ENCODE results near the gene DNAJB8. TPM values are rescaled to one million over a fixed set of nuclear protein-coding genes. Genes with fewer than 3 reads are reported as not detected.
A peak's percentile ranks its signal among the peaks of the same experiment; 100 is the strongest.

The DNAJB8 gene
- total and polyA plus RNA-seq, 5 donors, result not detected

GRCh38 chr3:128488636-128488990 is 21.9 kb upstream of the DNAJB8 start:
- DNase-seq, result no peak
- Histone ChIP-seq H3K9me3 (ENCODE audit: control insufficient read depth, low read length) (no peaks in the 10 kb centered on the region), H3K4me1 (ENCODE audit: control insufficient read depth, insufficient read depth, low read length) (no peaks in the 10 kb centered on the region), H3K4me3 (ENCODE audit: low read length) (peak overlapping the region; percentile 81), H3K27me3 (ENCODE audit: control insufficient read depth, insufficient read depth) (no peaks in the 10 kb centered on the region), H3K27ac (ENCODE audit: low read length) (peak overlapping the region; percentile 51)
- WGBS, result 2% methylated on average over 21 of the region's 21 CpGs
- ATAC-seq, result peak in 1 of 2 donors; percentile 22
- intact Hi-C loops (cut with DNase I), result no loop called here

DNA sequence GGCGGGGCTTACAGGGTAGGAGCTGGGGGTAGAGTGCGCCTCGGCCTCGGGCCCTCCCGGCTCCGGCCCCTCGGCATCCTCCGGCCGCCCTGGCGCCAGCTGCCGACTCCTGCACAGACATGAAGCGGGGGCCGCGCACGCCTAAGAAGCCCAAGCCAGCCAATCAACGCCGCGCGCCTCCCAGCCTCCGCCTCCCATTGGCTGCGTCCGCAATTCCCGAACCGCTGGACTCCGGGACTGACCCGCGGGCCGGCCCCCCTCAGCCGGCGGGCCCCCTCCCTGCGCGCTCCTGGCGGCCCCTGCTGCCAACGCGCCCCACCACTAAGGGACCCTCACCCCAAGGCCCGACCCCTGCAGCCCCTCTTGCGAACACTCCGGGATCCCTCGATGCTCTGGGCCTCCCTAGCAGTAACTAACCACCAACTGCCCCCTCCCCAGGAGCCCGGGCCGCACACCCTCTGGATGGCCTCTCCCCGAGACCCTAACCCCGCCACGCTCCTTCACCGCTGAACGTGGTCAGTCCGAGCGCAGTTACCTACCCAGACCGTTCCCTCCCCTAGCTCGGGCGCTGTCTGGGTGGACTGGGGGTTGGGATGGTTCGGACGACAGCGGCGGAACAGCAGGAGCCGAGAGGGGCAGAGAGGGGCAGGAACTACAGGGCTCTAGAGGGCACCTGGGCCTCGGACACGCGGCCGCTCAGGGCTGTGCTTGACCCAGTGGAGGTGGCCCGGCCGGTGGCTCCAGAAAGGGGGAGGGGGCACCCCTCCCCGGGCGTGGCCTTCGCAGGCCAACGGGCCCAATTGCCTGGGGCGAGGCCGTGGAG is 21.3 kb upstream of the DNAJB8 start:
- peak overlapping the region; percentile 81 for H3K4me3 ChIP-seq (ENCODE audit: low read length)
- H3K9me3 ChIP-seq (ENCODE audit: control insufficient read depth, low read length), result no peaks in the 10 kb centered on the region
- intact Hi-C loops (cut with DNase I), result no loop called here
- 1% methylated on average over 68 of the region's 68 CpGs for WGBS
- H3K4me1 ChIP-seq (ENCODE audit: control insufficient read depth, insufficient read depth, low read length), result no peaks in the 10 kb centered on the region
- peak overlapping the region; percentile 51 for H3K27ac ChIP-seq (ENCODE audit: low read length)
- H3K27me3 ChIP-seq (ENCODE audit: control insufficient read depth, insufficient read depth), result no peaks in the 10 kb centered on the region
- peak; percentile 94 to 97 (median 95) for DNase-seq
- ATAC-seq, result peak; percentile 82 to 89

- WGBS, result under 1% methylated on average over 18 of the region's 18 CpGs
- DNase-seq (no peak), ATAC-seq (no peak)
- intact Hi-C loops (cut with DNase I), result no loop called here
- H3K9me3 ChIP-seq (ENCODE audit: control insufficient read depth, low read length), result no peaks in the 10 kb centered on the region
- H3K27me3 ChIP-seq (ENCODE audit: control insufficient read depth, insufficient read depth), result no peaks in the 10 kb centered on the region
- peak overlapping the region; percentile 19 for H3K27ac ChIP-seq (ENCODE audit: low read length)
- no peaks in the 10 kb centered on the region for H3K4me1 ChIP-seq (ENCODE audit: control insufficient read depth, insufficient read depth, low read length)
- H3K4me3 ChIP-seq (ENCODE audit: low read length), result peak overlapping the region; percentile 81
These were observed 20.8 kb upstream of the DNAJB8 start for GRCh38 chr3:128487538-128487812.

DNA sequence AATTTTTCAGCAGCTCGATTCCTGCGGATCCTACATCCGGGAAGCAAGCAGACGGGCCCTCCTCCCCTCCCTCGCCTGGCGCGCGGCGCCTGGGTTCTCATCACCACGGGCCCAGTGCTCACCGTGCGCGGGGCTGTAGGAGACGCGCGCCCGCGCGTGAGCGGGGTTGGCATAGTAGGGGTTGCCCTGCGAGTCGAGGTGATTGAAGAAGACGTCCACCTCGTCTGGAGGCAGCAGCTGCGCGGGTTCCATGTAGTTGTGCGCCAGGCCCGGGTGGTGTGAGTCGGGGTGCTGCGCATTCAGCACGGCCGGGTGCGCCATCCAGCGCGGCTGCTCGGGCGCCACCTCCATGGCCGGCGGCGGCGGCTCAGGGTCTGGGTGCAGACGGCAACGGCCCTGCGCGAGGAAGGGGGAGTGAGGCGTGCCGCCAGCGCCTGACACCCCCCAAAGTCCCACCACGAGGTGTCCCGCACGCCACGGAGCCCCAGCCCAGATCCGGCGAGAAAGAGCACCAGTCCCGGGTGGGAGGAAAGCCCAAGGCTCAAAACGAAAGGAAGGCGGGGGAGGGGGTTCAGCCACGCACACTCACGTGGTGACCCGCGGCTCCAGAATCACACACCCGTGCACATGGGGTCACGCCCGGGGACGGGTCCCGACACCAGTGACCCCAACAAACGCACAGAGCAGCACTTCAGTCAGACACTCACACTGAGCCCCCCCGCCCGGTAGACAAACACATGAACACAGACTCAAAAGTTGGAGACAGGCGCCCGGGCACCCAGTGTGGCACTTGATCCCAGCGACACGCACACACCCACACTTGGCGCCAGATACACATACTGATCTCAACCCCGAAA is 20.2 kb upstream of the DNAJB8 start:
- no peaks in the 10 kb centered on the region for H3K4me1 ChIP-seq (ENCODE audit: control insufficient read depth, insufficient read depth, low read length)

GRCh38 chr3:128486205-128486628 is 19.5 kb upstream of the DNAJB8 start:
- WGBS, result 42% methylated on average over 14 of the region's 14 CpGs

More for the DNA sequence above, 20.2 kb upstream of the DNAJB8 start:
- DNase-seq (peak; percentile 50 to 73 (median 73)), ATAC-seq (no peak)
- H3K4me3 ChIP-seq (ENCODE audit: low read length), result peak overlapping the region; percentile 81
- no peaks in the 10 kb centered on the region for H3K9me3 ChIP-seq (ENCODE audit: control insufficient read depth, low read length)
- H3K27me3 ChIP-seq (ENCODE audit: control insufficient read depth, insufficient read depth), result no peaks in the 10 kb centered on the region
- 2% methylated on average over 75 of the region's 75 CpGs for WGBS
- intact Hi-C loops (cut with DNase I), result no loop called here
- H3K27ac ChIP-seq (ENCODE audit: low read length), result peak overlapping the region; percentile 19

GRCh38 chr3:128485282-128486204 is 18.9 kb upstream of the DNAJB8 start:
- intact Hi-C loops (cut with DNase I), result no loop called here

More at GRCh38 chr3:128486205-128486628, 19.5 kb upstream of the DNAJB8 start:
- intact Hi-C loops (cut with DNase I), result no loop called here
- Histone ChIP-seq H3K27me3 (ENCODE audit: control insufficient read depth, insufficient read depth) (no peaks in the 10 kb centered on the region), H3K27ac (ENCODE audit: low read length) (no peak overlapping the region), H3K4me1 (ENCODE audit: control insufficient read depth, insufficient read depth, low read length) (no peaks in the 10 kb centered on the region), H3K4me3 (ENCODE audit: low read length) (peak overlapping the region; percentile 81), H3K9me3 (ENCODE audit: control insufficient read depth, low read length) (no peaks in the 10 kb centered on the region)
- ATAC-seq (no peak), DNase-seq (no peak)

GRCh38 chr3:128484404-128485281 is 18.0 kb upstream of the DNAJB8 start:
- H3K4me1 ChIP-seq (ENCODE audit: control insufficient read depth, insufficient read depth, low read length), result no peaks in the 10 kb centered on the region

More at GRCh38 chr3:128485282-128486204, 18.9 kb upstream of the DNAJB8 start:
- DNase-seq (peak in 2 of 3 donors; percentile 3 to 47), ATAC-seq (no peak)
- no peaks in the 10 kb centered on the region for H3K4me1 ChIP-seq (ENCODE audit: control insufficient read depth, insufficient read depth, low read length)
- WGBS, result 57% methylated on average over 29 of the region's 29 CpGs
- no peaks in the 10 kb centered on the region for H3K9me3 ChIP-seq (ENCODE audit: control insufficient read depth, low read length)
- peak overlapping the region; percentile 3 for H3K4me3 ChIP-seq (ENCODE audit: low read length)
- H3K27me3 ChIP-seq (ENCODE audit: control insufficient read depth, insufficient read depth), result no peaks in the 10 kb centered on the region
- no peak overlapping the region for H3K27ac ChIP-seq (ENCODE audit: low read length)

GRCh38 chr3:128483657-128484403 is 17.1 kb upstream of the DNAJB8 start:
- Histone ChIP-seq H3K4me1 (ENCODE audit: control insufficient read depth, insufficient read depth, low read length) (no peaks in the 10 kb centered on the region), H3K27ac (ENCODE audit: low read length) (peak overlapping the region; percentile 23), H3K9me3 (ENCODE audit: control insufficient read depth, low read length) (no peaks in the 10 kb centered on the region), H3K4me3 (ENCODE audit: low read length) (peak overlapping the region; percentile 23), H3K27me3 (ENCODE audit: control insufficient read depth, insufficient read depth) (no peaks in the 10 kb centered on the region)
- ATAC-seq (no peak), DNase-seq (peak in 2 of 3 donors; percentile 44 to 49)
- 34% methylated on average over 26 of the region's 26 CpGs for WGBS
- intact Hi-C loops (cut with DNase I), result no loop called here

More at GRCh38 chr3:128484404-128485281, 18.0 kb upstream of the DNAJB8 start:
- peak overlapping the region; percentile 23 for H3K4me3 ChIP-seq (ENCODE audit: low read length)
- ATAC-seq, result no peak
- whole genome bisulfite sequencing, result 44% methylated on average over 16 of the region's 16 CpGs
- peak in 2 of 3 donors; percentile 40 to 53 for DNase-seq
- intact Hi-C loops (cut with DNase I), result no loop called here
- H3K27me3 ChIP-seq (ENCODE audit: control insufficient read depth, insufficient read depth), result no peaks in the 10 kb centered on the region
- peak overlapping the region; percentile 23 for H3K27ac ChIP-seq (ENCODE audit: low read length)
- H3K9me3 ChIP-seq (ENCODE audit: control insufficient read depth, low read length), result no peaks in the 10 kb centered on the region

Data from right cardiac atrium (tissue), 5 donors.